Trophoblast cell (in vitro differentiated cells and primary cell): ENCODE results near the gene SGMS1.
A peak's percentile ranks its signal among the peaks of the same experiment; 100 is the strongest.

ENCODE experiments used
- DNase-seq, 2 donors: peaks; one replicate each; pipeline ENCODE4 v3.0.0-alpha.2; 2016
- H2AFZ ChIP-seq: 2 replicates; pipeline ENCODE4 v1.6.1; 2013; ENCODE audit warnings: low read length, moderate library complexity, mild to moderate bottlenecking; ENCODE audit not compliant: insufficient read depth, poor library complexity
- H2AK5ac ChIP-seq: 2 replicates; pipeline ENCODE4 v1.6.1; 2013; ENCODE audit warnings: mild to moderate bottlenecking, low read length
- H2BK120ac ChIP-seq: 2 replicates; pipeline ENCODE4 v1.6.1; 2013; ENCODE audit warnings: low read length, mild to moderate bottlenecking, moderate library complexity; ENCODE audit not compliant: insufficient read depth, poor library complexity
- H2BK12ac ChIP-seq: 2 replicates; pipeline ENCODE4 v1.6.1; 2013; ENCODE audit warnings: mild to moderate bottlenecking, low read length, moderate library complexity
- H2BK5ac ChIP-seq: 2 replicates; pipeline ENCODE4 v1.6.1; 2013; ENCODE audit warnings: low read length, low read depth, moderate library complexity, mild to moderate bottlenecking; ENCODE audit not compliant: poor library complexity
- H3K14ac ChIP-seq: 2 replicates; pipeline ENCODE4 v1.6.1; 2013; ENCODE audit warnings: mild to moderate bottlenecking, low read length
- H3K18ac ChIP-seq: 2 replicates; pipeline ENCODE4 v1.6.1; 2013; ENCODE audit warnings: mild to moderate bottlenecking, low read length
- H3K23ac ChIP-seq: 2 replicates; pipeline ENCODE4 v1.6.1; 2013; ENCODE audit warnings: low read length
- H3K27ac ChIP-seq: 2 replicates; pipeline ENCODE4 v1.5.1; 2013; ENCODE audit warnings: low read depth, mild to moderate bottlenecking, inconsistent platforms, low read length, moderate library complexity
- H3K27me3 ChIP-seq: 2 replicates; pipeline ENCODE4 v1.6.1; 2013; ENCODE audit warnings: inconsistent platforms, mild to moderate bottlenecking, low read length, moderate library complexity; ENCODE audit not compliant: insufficient read depth
- H3K36me3 ChIP-seq, 2 experiments: 1 replicate in 1 of 2; 2 replicates in 1 of 2; pipeline ENCODE4 v1.6.1; 2013; ENCODE audit warnings: low read length in 2 of 2, mild to moderate bottlenecking in 2 of 2, moderate library complexity in 1 of 2; ENCODE audit not compliant: insufficient read depth in 2 of 2, control insufficient read depth in 1 of 2
- H3K4ac ChIP-seq: 2 replicates; pipeline ENCODE4 v1.6.1; 2013; ENCODE audit warnings: low read depth, mild to moderate bottlenecking, low read length, moderate library complexity
- H3K4me1 ChIP-seq, 2 experiments: 1 replicate in 1 of 2; 2 replicates in 1 of 2; pipeline ENCODE4 v1.6.1; 2013; ENCODE audit warnings: low read length in 2 of 2, mild to moderate bottlenecking in 2 of 2, moderate library complexity in 1 of 2; ENCODE audit not compliant: insufficient read depth in 2 of 2, control insufficient read depth in 1 of 2
- H3K4me2 ChIP-seq: 2 replicates; pipeline ENCODE4 v1.6.1; 2013; ENCODE audit warnings: inconsistent platforms, mild to moderate bottlenecking, low read length, moderate library complexity
- H3K4me3 ChIP-seq: 2 replicates; pipeline ENCODE4 v1.5.1; 2013; ENCODE audit warnings: mild to moderate bottlenecking, low read depth, low read length, inconsistent platforms
- H3K79me1 ChIP-seq: one replicate; pipeline ENCODE4 v1.6.1; 2013; ENCODE audit warnings: low read length
- H3K79me2 ChIP-seq: 2 replicates; pipeline ENCODE4 v1.6.1; 2013; ENCODE audit warnings: low read length, mild to moderate bottlenecking; ENCODE audit not compliant: control insufficient read depth, insufficient read depth, poor library complexity
- H3K9ac ChIP-seq: 2 replicates; pipeline ENCODE4 v1.6.1; 2013; ENCODE audit warnings: mild to moderate bottlenecking, low read length
- H3K9me3 ChIP-seq: 2 replicates; pipeline ENCODE4 v1.6.1; 2013; ENCODE audit warnings: low read depth, mild to moderate bottlenecking, control low read depth, inconsistent platforms, low read length; ENCODE audit not compliant: insufficient read depth
- H4K12ac ChIP-seq: 2 replicates; pipeline ENCODE4 v1.6.1; 2013; ENCODE audit warnings: low read depth, mild to moderate bottlenecking, low read length, moderate library complexity
- H4K8ac ChIP-seq: 2 replicates; pipeline ENCODE4 v1.6.1; 2013; ENCODE audit warnings: low read depth, mild to moderate bottlenecking, low read length, moderate library complexity
- H4K91ac ChIP-seq: one replicate; pipeline ENCODE4 v1.6.1; 2013; ENCODE audit warnings: low read depth, mild to moderate bottlenecking, low read length, moderate library complexity
- WGBS: extraction: QIAGEN DNeasy Blood & Tissue Kit; methylation state at CpG from one replicate; pipeline ENCODE4 v1.1.7; 2013; ENCODE audit warnings: missing lambda C conversion rate; ENCODE audit not compliant: insufficient read length, insufficient coverage; ENCODE audit errors: extremely low coverage; 5-methylcytosine and 5-hydroxymethylcytosine counted together

The SGMS1 gene

DNA sequence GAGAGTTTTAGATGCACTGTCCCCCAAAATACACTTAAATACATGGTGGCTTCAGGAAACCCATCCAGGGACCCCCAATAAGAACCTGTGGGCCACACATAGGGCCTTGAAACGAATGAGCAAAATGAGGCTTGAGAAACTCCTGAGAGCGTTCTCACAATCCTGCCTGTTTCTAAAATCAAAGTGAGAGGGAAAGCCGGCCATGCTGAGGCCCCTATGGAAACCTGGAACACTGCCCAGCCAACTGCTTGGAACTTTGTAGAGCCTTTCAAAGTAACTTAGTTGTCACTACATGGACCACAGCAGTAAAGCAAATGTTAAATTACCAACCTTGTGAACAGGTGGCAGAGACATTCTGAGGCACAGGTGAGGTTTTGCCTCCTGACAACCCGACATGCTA is 13.4 kb downstream of the SGMS1 start:
- H4K91ac ChIP-seq: no peak overlapping the region
- H3K23ac ChIP-seq: no peak overlapping the region
- H3K9me3 ChIP-seq: no peaks in the 10 kb centered on the region
- H3K4me1 ChIP-seq: peaks cover 9 to 14% of the 10 kb centered on the region in 2 experiments
- H3K79me1 ChIP-seq: no peaks in the 10 kb centered on the region
- WGBS: no CpG with 5 or more reads among the region's 4 CpGs
- no peaks in the 10 kb centered on the region for H3K79me2 ChIP-seq
- H3K27ac ChIP-seq: no peak overlapping the region
- no peak overlapping the region for H3K4ac ChIP-seq
- no peak overlapping the region for H3K9ac ChIP-seq
- H2AK5ac ChIP-seq: no peak overlapping the region
- no peak overlapping the region for H4K8ac ChIP-seq
- no peak for DNase-seq
- no peak overlapping the region for H2BK12ac ChIP-seq
- H3K4me2 ChIP-seq: no peak overlapping the region
- no peak overlapping the region for H3K4me3 ChIP-seq
- no peak overlapping the region for H2BK120ac ChIP-seq
- no peak overlapping the region for H3K18ac ChIP-seq
- H3K27me3 ChIP-seq: no peaks in the 10 kb centered on the region
- no peaks in the 10 kb centered on the region for H3K36me3 ChIP-seq
- no peak overlapping the region for H2BK5ac ChIP-seq
- H2AFZ ChIP-seq: no peak overlapping the region
- no peak overlapping the region for H3K14ac ChIP-seq
- H4K12ac ChIP-seq: no peak overlapping the region

DNA sequence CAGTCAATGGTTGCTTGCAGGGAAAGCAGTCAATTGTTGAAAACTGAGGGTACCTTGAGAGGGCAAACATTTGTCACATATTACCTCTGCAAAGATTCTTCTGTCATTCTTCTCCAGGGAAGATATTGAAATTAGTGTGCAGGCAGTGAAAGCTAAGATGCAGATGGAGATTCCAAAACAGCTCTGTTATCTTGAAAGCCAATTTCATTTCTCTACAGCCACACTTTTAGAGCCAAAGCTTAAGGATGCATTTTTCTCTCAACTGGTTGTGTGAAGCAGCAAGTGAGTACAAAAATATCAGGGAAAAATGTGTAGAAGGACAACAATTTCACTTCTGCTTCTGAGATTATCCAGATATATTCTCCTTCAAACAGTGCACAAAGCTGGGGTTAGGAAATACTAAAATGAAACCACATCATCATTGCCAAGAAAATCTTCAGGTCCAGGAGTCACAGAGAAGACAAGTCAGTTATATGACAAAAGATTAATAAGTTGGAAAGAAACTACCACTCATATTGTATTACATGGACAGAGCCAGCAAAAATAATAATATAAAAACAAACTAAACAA is 16.3 kb downstream of the SGMS1 start:
- Histone ChIP-seq H3K4me3 (no peak overlapping the region), H2AK5ac (no peak overlapping the region), H3K9me3 (no peaks in the 10 kb centered on the region), H2BK12ac (no peak overlapping the region), H3K36me3 (no peaks in the 10 kb centered on the region), H3K27me3 (no peaks in the 10 kb centered on the region), H4K12ac (no peak overlapping the region), H3K79me2 (no peaks in the 10 kb centered on the region), H4K91ac (no peak overlapping the region), H2BK5ac (no peak overlapping the region), H3K18ac (no peak overlapping the region), H3K4me2 (no peak overlapping the region), H3K14ac (no peak overlapping the region), H3K4me1 (peaks cover 5 to 10% of the 10 kb centered on the region in 2 experiments), H2BK120ac (no peak overlapping the region), H3K27ac (no peak overlapping the region), H3K9ac (no peak overlapping the region), H3K79me1 (no peaks in the 10 kb centered on the region), H3K4ac (no peak overlapping the region), H2AFZ (no peak overlapping the region), H3K23ac (no peak overlapping the region), H4K8ac (no peak overlapping the region)
- DNase-seq: peak in 1 of 2 donors; percentile 57

DNA sequence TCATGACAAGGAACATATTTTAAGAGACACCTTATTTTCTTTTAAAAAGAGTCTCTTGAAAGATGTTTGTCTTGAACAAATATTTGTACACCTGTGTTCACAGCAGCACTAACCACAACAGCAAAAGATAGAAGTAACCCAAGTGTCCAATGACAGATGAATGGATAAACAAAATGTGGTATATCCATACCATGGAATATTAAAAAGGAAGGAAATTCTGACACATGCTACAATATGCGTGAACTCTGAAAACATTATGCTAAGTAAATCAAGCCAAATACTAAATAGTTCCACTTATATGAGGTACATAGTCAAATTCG is 17.8 kb downstream of the SGMS1 start:
- Histone ChIP-seq H3K4me2 (no peak overlapping the region), H3K18ac (no peak overlapping the region), H3K23ac (no peak overlapping the region), H4K91ac (no peak overlapping the region), H3K4ac (no peak overlapping the region), H2AK5ac (no peak overlapping the region), H2BK120ac (no peak overlapping the region), H3K79me1 (no peaks in the 10 kb centered on the region), H3K27me3 (no peaks in the 10 kb centered on the region), H3K4me3 (no peak overlapping the region), H3K36me3 (no peaks in the 10 kb centered on the region), H3K27ac (no peak overlapping the region), H4K12ac (no peak overlapping the region), H2BK5ac (no peak overlapping the region), H3K79me2 (no peaks in the 10 kb centered on the region), H3K14ac (no peak overlapping the region), H3K9me3 (no peaks in the 10 kb centered on the region), H2AFZ (no peak overlapping the region), H2BK12ac (no peak overlapping the region), H3K4me1 (peaks cover 5 to 10% of the 10 kb centered on the region in 2 experiments), H3K9ac (no peak overlapping the region), H4K8ac (no peak overlapping the region)
- no peak for DNase-seq
- WGBS: no CpG with 5 or more reads among the region's 2 CpGs

DNA sequence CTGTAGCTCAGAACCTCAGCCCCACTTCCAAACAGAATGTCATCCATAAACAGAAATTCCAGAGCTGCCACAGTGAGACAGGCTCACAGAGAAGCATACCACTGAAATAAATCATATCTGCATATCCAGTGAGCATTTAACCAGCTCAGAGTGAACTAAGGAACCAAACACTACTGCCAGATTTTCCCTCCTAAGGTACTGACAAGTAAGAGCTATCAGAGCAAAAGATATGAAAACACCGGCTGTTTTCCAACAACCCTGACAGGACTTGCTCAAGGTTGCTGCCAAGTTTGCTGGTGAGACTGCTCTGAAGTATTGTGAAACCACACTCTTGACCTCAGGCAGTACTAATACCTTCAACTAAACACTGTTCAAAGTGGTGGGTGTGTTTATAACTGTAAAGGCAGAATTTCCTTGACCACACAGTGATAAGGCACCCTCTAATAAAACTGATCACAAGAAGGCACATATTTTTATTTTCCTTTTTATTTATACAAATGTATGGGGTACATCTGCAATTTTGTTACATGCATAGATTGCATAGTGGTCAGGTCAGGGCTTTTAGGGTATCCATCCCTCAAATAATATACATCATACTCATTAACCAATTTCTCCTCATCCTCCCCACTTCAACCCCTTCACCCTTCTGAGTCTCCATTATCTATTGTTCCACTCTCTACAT is 18.3 kb downstream of the SGMS1 start:
- H3K4me3 ChIP-seq: no peak overlapping the region
- H3K9ac ChIP-seq: no peak overlapping the region
- H3K27ac ChIP-seq: no peak overlapping the region
- H3K36me3 ChIP-seq: no peaks in the 10 kb centered on the region
- no CpG with 5 or more reads among the region's 1 CpG for WGBS
- H3K4me2 ChIP-seq: peak overlapping the region; percentile 31
- H2BK12ac ChIP-seq: no peak overlapping the region
- H4K91ac ChIP-seq: no peak overlapping the region
- no peak overlapping the region for H2BK120ac ChIP-seq
- H3K27me3 ChIP-seq: no peaks in the 10 kb centered on the region
- H3K9me3 ChIP-seq: no peaks in the 10 kb centered on the region
- H3K4me1 ChIP-seq: peaks cover 5 to 15% of the 10 kb centered on the region in 2 experiments
- no peak overlapping the region for H3K18ac ChIP-seq
- H3K4ac ChIP-seq: no peak overlapping the region
- peak; percentile 59 to 78 for DNase-seq
- no peaks in the 10 kb centered on the region for H3K79me1 ChIP-seq
- no peak overlapping the region for H4K12ac ChIP-seq
- no peak overlapping the region for H4K8ac ChIP-seq
- no peaks in the 10 kb centered on the region for H3K79me2 ChIP-seq
- no peak overlapping the region for H3K14ac ChIP-seq
- no peak overlapping the region for H2AFZ ChIP-seq
- no peak overlapping the region for H3K23ac ChIP-seq
- H2BK5ac ChIP-seq: no peak overlapping the region
- H2AK5ac ChIP-seq: no peak overlapping the region
